SKM-1 treated with dmso at 0.1 percent for 144 hours (cell line): Measurements from ENCODE around the gene PSG1.
"Not testable (repeated sequence)": the region's sequence is repeated elsewhere in the genome, so short reads cannot be mapped to it uniquely, and the experiment has no call there.

Experiments used
- DNase-seq: peaks from one replicate; lab custom pipeline; 2025; ENCODE audit not compliant: unreplicated experiment; lab: John Stamatoyannopoulos, UW

The PSG1 gene

GRCh38 chr19:42879613-42880012, at the start of gene PSG1:
Gene PSG1 (minus strand): TSS chr19:42879713. CDS start chr19:42879581, 132 bp downstream.
- no peak for DNase-seq

DNA sequence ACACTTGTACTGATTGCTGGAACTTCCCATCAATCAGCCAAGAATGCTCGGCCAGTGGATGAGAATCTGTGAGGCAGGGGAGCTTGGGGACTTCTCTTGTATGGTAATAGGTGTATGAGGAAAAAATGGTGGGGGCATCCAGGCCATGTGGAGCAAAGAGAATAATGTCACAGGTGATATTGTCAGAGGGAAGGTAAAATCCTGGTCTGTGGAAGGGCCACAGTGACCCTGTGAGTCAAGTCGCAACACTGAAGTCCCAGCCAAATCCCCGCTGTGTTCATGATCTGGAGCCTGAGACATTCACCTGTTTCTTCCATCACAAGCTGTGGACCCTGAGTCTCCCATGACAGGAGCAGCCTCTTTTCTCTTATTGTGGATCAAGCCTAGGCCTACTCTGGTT, 49.4 kb upstream of the PSG1 start:
- no peak for DNase-seq

GRCh38 chr19:42926781-42927180, 47.3 kb upstream of the PSG1 start:
- DNase-seq = no peak

DNA sequence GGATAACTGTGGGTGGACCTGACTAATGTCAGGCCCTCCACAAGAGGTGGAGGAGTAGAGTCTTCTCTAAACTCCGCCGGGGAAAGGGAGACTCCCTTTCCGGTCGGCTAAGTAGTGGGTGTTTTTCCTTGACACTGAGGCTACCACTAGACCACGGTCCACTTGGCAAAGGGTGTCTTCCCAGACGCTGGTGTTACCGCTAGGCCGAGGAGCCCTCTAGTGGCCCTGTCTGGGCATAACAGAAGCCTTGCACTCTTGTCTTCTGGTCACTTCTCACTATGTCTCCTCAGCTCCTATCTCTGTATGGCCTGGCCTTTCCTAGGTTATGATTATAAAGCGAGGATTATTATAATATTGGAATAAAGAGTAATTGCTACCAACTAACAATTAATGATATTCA, 43.6 kb upstream of the PSG1 start:
- not testable (repeated sequence) for DNase-seq

DNA sequence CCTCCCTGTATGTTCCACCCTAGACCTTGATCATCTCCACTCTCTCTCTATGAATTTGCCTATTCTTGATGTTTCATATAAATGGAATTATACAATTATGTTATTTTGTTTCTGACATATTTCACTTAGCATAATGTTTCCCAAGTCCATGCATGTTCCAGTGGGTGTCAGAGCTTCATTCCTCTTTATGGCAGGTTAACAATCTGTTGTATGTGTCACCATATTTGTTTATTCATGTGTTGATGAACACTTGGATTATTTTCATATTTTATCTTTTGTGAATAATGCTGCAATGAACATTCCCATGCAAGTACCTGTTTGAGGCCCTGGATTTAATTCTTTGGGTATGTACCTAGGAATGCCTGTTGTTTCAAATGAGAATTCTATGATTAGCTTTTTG, 41.5 kb upstream of the PSG1 start:
- DNase-seq = not testable (repeated sequence)

- DNase-seq = no peak
Observed at GRCh38 chr19:42919757-42920079, 40.2 kb upstream of the PSG1 start.

DNA sequence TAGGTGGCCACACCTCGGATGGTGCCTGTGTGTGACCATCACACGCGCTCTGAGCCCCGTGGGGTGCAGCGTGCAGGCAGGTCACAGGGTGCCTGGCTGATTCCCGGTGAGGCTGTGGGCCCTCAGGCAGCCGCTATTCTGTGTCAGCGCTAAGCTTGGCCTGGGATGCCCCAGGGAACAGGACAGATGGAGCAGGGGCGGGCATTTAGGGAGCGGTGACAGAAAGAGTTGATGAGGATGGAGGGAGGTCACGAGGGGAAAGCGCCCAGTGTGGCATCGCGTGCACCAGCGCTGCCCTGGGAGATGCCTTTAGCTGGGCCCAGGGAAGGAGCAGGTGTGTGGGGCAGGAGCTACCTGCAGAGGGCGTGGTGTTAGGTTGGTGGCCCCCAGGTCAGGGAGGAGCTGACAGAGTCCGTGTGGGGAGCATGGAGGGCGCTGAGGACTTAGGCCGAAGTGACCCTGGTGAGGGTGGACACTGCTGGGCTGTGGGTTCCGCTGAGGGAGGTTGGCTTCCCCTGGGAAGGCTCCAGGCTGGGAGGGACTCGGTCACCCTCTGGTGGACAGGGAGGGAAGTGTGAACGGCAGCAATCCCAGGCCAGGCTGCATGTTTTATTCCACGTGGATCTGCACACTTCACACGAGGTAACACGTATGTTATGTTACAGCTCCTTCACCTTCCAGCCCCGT, 39.7 kb upstream of the PSG1 start:
- not testable (repeated sequence) for DNase-seq

DNA sequence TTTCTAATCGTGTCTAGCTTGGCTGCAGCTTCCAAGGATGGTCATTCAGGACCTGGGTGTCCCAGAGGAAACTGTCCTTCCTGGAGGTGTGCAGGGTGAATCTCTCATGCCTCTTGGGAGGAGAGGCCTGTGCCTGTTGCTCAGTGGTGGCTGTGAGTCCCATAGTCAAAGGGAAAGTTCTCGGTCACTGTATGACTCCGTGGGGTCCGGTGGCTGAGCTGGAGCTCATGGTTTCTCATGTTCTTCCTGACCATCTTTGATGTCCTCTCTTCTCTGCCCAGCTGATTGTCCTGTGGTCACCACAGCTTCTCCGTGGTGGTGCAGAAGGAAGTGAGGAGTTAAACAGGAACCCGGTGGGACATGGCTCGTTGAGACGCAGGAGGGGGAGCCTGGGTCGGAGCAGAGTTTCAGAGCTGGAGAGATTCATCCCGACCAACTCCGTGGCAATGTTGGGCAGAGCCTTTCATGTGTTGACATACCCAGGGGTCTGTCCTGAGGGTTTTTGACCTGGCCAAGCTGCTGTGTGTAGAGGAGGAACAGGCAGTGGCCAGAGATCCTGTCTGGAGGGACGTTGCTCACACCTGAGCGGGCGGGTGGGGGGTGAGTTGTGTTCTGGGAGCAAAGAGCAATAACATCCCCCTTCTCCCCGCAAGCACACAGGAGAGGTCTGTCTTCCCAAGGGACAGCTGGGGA, 39.0 kb upstream of the PSG1 start:
- DNase-seq = not testable (repeated sequence)

DNA sequence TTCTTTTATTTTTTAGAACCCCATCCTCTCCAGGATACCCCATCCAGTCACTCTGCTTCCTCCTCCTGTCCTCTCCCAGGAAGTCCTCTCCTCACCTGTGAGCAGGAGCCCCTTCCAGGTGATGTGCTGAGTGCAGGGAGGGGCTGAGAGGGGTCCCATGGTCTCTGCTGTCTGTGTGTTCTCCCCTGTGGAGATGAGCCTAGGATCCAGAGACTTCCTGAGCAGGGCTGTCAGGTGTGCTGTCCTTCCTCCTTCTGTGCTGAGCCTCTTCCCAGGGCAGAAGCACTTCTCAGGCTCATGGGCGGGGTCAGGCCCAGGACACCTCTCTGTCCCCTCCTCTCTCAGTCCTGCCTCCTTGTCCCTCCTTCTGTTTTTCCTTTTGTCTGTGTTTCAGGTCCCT, 38.1 kb upstream of the PSG1 start, which contains the start of gene PSG6:
TSS of gene PSG6 (minus strand) at position 261 of the 400 bp plus-strand sequence. CDS start at position 159, 102 bp downstream.
- not testable (repeated sequence) for DNase-seq

GRCh38 chr19:42916931-42917330, 37.4 kb upstream of the PSG1 start:
- not testable (repeated sequence) for DNase-seq

GRCh38 chr19:42913516-42913915, 34.0 kb upstream of the PSG1 start:
- not testable (repeated sequence) for DNase-seq

DNA sequence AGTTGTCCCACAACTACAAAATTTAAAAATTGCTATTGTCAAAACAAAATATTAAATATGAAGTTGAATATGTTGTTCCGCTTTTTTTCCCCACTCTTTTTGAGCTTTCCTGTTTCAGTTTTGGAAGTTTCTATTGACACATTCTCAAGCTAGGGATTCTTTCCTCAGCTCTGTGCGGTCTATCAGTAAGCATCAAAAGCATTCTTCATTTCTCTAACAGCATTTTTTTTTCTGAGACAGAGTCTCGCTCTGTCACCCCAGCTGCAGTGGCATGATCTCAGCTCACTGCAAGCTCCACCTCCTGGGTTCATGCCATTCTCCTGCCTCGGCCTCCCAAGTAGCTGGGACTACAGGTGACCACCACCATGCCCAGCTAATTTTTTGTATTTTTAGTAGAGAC, 33.4 kb upstream of the PSG1 start:
- DNase-seq = not testable (repeated sequence)

DNA sequence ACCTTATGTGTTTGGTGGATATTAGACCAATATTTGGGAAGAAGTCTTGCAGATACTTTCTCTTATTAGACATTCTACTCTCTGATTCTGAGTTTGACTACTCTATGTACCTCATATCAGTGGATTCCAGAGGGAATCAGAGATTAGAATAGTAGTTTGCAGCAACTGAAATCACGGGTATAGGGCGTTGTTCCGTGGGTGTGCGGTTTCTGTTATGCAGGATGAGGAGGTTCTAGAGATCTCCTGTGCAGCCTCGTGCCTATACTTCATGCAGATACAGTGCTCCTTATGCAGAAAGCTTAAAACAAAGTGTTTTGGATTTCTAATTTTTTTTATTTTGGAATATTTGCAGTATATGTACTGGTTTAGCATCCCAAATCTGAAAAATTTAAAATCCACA, 32.2 kb upstream of the PSG1 start:
- DNase-seq = not testable (repeated sequence)

- DNase-seq = not testable (repeated sequence)
Observed at GRCh38 chr19:42906162-42906561, 26.6 kb upstream of the PSG1 start.

GRCh38 chr19:42900561-42900960, 21.0 kb upstream of the PSG1 start:
- DNase-seq = not testable (repeated sequence)

- DNase-seq = not testable (repeated sequence)
Observed at GRCh38 chr19:42899674-42900073, 20.2 kb upstream of the PSG1 start.

DNA sequence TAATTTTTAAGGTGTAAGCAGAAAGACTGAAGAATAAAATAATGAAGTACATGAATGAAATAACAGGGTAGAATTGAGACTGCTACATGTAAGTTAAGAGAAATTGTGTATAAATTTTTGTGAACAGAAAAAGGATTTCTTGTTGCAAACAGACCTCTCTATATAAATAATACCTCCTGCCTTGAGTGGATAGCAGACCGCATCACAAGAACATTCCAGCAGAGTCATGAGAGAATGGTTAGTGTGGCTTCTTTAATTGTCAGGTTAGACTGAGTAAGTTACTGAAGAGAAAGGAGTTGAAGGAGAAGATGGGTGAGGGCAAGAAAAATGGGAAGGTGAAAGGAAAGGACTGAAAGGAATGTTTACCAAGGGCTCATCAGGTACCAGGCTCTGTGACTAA, 19.6 kb upstream of the PSG1 start:
- not testable (repeated sequence) for DNase-seq

DNA sequence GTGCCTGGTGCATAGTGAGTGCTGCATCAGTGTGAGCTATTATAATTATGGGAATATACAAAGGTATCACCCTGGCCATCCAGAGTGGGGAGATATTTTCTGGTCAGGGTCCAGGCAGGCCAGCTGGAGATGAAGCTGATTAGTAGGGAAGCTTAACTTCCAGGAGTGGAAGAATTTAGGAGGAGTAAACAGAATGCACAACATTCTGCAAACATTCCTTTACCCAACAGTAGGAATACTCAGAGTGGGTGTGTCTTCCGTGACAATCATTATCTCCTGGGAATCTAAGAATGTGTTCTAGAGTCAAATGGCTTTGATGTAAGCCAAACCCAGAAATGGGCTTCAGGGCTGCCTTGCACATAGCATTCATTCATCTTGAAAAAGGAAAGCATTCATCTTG, 19.1 kb upstream of the PSG1 start:
- DNase-seq = not testable (repeated sequence)

DNA sequence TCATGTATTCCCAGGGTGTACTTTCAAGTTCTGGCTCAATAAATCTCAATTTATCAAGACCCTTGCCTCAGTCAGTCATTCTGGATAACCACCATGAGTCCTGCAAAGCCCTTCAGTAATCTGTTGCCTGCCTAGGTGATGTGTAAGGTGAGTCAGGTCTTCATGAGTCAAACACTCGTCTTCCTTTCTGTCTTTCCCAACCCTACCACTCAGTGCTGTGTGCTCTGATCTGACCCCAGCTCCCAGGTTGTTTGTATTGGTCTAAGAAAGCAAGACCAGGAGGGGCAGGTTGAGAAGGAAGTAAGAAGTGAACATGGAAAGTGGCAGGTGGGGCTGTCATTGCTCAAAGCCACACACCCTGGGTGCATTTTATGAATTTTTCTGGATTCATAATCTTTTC, 18.2 kb upstream of the PSG1 start:
- DNase-seq = not testable (repeated sequence)

DNA sequence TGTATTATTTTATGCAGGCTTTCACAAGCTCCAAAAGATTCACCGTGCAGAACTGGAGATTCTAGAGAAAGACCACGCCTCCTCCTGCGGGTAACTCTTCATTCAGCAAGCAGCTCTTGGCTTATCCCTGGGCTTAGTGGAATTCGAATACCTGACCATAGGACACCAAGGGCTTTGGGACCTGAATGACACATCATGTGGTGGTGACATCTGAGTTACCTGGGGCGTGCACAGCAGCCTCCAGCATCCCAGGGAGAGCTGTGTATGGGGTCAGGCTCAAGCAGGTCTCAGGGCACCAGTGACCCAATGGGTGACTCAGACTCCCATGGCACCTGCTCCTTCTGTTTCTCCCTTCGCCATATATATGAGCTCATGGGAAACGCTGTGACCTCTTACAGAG, 10.9 kb upstream of the PSG1 start:
- DNase-seq = not testable (repeated sequence)

GRCh38 chr19:42887876-42888445, 8.4 kb upstream of the PSG1 start:
- not testable (repeated sequence) for DNase-seq

DNA sequence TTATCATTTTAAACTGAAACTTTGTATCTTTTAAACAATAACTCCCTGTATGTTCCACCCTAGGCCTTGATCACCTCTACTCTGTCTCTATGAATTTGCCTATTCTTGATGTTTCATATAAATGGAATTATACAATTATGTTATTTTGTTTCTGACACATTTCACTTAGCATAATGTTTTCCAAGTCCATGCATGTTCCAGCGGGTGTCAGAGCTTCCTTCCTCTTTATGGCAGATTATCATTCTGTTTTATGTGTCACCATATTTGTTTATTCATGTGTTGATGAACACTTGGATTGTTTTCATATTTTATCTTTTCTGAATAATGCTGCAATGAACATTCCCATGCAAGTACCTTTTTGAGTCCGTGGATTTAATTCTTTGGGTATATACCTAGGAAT, 3.2 kb upstream of the PSG1 start:
- not testable (repeated sequence) for DNase-seq
